IMR-90 (cell line): ENCODE measurements around the gene AFAP1L1. TPM values are rescaled to one million over a fixed set of nuclear protein-coding genes. Genes with fewer than 3 reads are reported as not detected.

Source experiments
- ATAC-seq: fragments of 200-7000 bp; cut with Tn5 transposase; 2 replicates; pipeline ENCODE4 v1.9.1; 2020; ENCODE audit warnings: low read depth, mild to moderate bottlenecking, moderate library complexity
- BruUV-seq: library from RNA; stranded (reverse); fragments of 400-500 nt; replicated peaks from 2 replicates; lab custom pipeline; 2021; lab: Mats Ljungman, UMichigan
- CTCF ChIA-PET: fragments of 300-600 bp; formaldehyde crosslinking; extraction: SDS; loops from one replicate; lab custom pipeline; 2021; ENCODE audit warnings: antibody characterized with exemption; lab: Yijun Ruan, JAX
- POLR2A ChIA-PET: fragments of 300-600 bp; sonication (Branson Sonifier 250); formaldehyde crosslinking; loops from one replicate; lab custom pipeline; 2022; ENCODE audit warnings: antibody characterized with exemption; ENCODE audit not compliant: unreplicated experiment; lab: Charles Lee
- DNase-seq: peaks from one replicate; pipeline ENCODE4 v3.0.0; 2013
- H2AFZ ChIP-seq: replicated peaks from 2 replicates; pipeline ENCODE3; 2013; ENCODE audit warnings: low read length, mild to moderate bottlenecking; ENCODE audit not compliant: poor library complexity
- H2AK5ac ChIP-seq: 2 replicates; pipeline ENCODE4 v1.6.1; 2013; ENCODE audit warnings: low read depth, low read length, inconsistent platforms
- H2AK9ac ChIP-seq: replicated peaks from 2 replicates; pipeline ENCODE3; 2013; ENCODE audit warnings: mild to moderate bottlenecking, low read depth, low read length, moderate library complexity; ENCODE audit not compliant: poor library complexity
- H2BK120ac ChIP-seq: 2 replicates; pipeline ENCODE4 v1.6.1; 2013; ENCODE audit warnings: low read depth, low read length, inconsistent platforms
- H2BK15ac ChIP-seq: 3 replicates; pipeline ENCODE4 v1.6.1; 2013; ENCODE audit warnings: low read depth, low read length, inconsistent platforms
- H2BK20ac ChIP-seq: 2 replicates; pipeline ENCODE4 v1.6.1; 2013; ENCODE audit warnings: low read depth, mild to moderate bottlenecking, inconsistent platforms, low read length, moderate library complexity
- H2BK5ac ChIP-seq: 2 replicates; pipeline ENCODE4 v1.6.1; 2013; ENCODE audit warnings: mild to moderate bottlenecking, low read depth, low read length, inconsistent platforms; ENCODE audit not compliant: poor library complexity, severe bottlenecking
- H3K14ac ChIP-seq: replicated peaks from 2 replicates; pipeline ENCODE4 v1.6.1; 2013; ENCODE audit warnings: low read depth, low read length, inconsistent platforms
- H3K18ac ChIP-seq: 2 replicates; pipeline ENCODE4 v1.6.1; 2013; ENCODE audit warnings: low read depth, low read length, control low read depth
- H3K23ac ChIP-seq: 2 replicates; pipeline ENCODE4 v1.6.1; 2013; ENCODE audit warnings: low read depth, low read length, inconsistent platforms
- H3K27ac ChIP-seq: 2 replicates; pipeline ENCODE4 v1.5.1; 2013; ENCODE audit warnings: mild to moderate bottlenecking, control low read depth, low read length; ENCODE audit not compliant: insufficient read depth
- H3K27me3 ChIP-seq: 2 replicates; pipeline ENCODE4 v1.6.1; 2013; ENCODE audit warnings: low read length; ENCODE audit not compliant: control insufficient read depth, insufficient read depth
- H3K36me3 ChIP-seq: 2 replicates; pipeline ENCODE4 v1.6.1; 2013; ENCODE audit warnings: low read length, mixed read lengths; ENCODE audit not compliant: control insufficient read depth, insufficient read depth
- H3K4ac ChIP-seq: 2 replicates; pipeline ENCODE4 v1.6.1; 2013; ENCODE audit warnings: low read depth, low read length, inconsistent platforms
- H3K4me1 ChIP-seq: 2 replicates; pipeline ENCODE4 v1.6.1; 2013; ENCODE audit warnings: low read length, mixed read lengths; ENCODE audit not compliant: control insufficient read depth, insufficient read depth
- H3K4me2 ChIP-seq: 2 replicates; pipeline ENCODE4 v1.6.1; 2013; ENCODE audit warnings: low read depth, mild to moderate bottlenecking, control low read depth, low read length, moderate library complexity
- H3K4me3 ChIP-seq: 2 replicates; pipeline ENCODE4 v1.5.1; 2013; ENCODE audit warnings: low read depth, mild to moderate bottlenecking, control low read depth, low read length, moderate library complexity; ENCODE audit not compliant: insufficient read depth
- H3K56ac ChIP-seq: 2 replicates; pipeline ENCODE4 v1.6.1; 2013; ENCODE audit warnings: low read length, inconsistent platforms; ENCODE audit not compliant: insufficient read depth; ENCODE audit errors: extremely low read depth
- H3K79me1 ChIP-seq, 2 experiments: 2 replicates each; pipeline ENCODE4 v1.6.1; 2013; ENCODE audit warnings: low read length in 2 of 2, inconsistent platforms in 1 of 2, low read depth in 1 of 2
- H3K9ac ChIP-seq: 2 replicates; pipeline ENCODE4 v1.6.1; 2013; ENCODE audit warnings: low read depth, low read length, control low read depth
- H3K9me1 ChIP-seq: 2 replicates; pipeline ENCODE4 v1.6.1; 2013; ENCODE audit warnings: low read length, inconsistent platforms; ENCODE audit not compliant: insufficient read depth
- H3K9me3 ChIP-seq: 2 replicates; pipeline ENCODE4 v1.6.1; 2013; ENCODE audit warnings: low read length; ENCODE audit not compliant: control insufficient read depth, insufficient read depth
- H4K20me1 ChIP-seq: 2 replicates; pipeline ENCODE4 v1.6.1; 2013; ENCODE audit warnings: low read length, inconsistent platforms; ENCODE audit not compliant: insufficient read depth
- H4K5ac ChIP-seq: 2 replicates; pipeline ENCODE4 v1.6.1; 2013; ENCODE audit warnings: mild to moderate bottlenecking, low read depth, low read length, control low read depth
- H4K8ac ChIP-seq, 2 experiments: 2 replicates each; pipeline ENCODE4 v1.6.1; 2013; ENCODE audit warnings: low read depth in 2 of 2, low read length in 2 of 2, control low read depth in 1 of 2, inconsistent platforms in 1 of 2
- H4K91ac ChIP-seq: 2 replicates; pipeline ENCODE4 v1.6.1; 2013; ENCODE audit warnings: low read depth, low read length, inconsistent platforms; ENCODE audit not compliant: insufficient read depth
- CEBPB ChIP-seq: IDR thresholded peaks from 2 replicates; pipeline ENCODE4 v1.6.1; 2012; ENCODE audit warnings: low read depth, low read length, improper control_type of control experiment
- CHD1 ChIP-seq: IDR thresholded peaks from 2 replicates; pipeline ENCODE4 v1.6.1; 2012; ENCODE audit warnings: low read depth, low read length, improper control_type of control experiment
- ELK1 ChIP-seq: fragments of 150-350 bp; IDR thresholded peaks from 2 replicates; pipeline ENCODE4 v1.6.1; 2016; ENCODE audit warnings: low read depth, mild to moderate bottlenecking, low read length, moderate library complexity, borderline replicate concordance
- FOS ChIP-seq: fragments of 150-350 bp; IDR thresholded peaks from 2 replicates; pipeline ENCODE4 v1.6.1; 2016; ENCODE audit warnings: low read depth, low read length
- MAFK ChIP-seq: IDR thresholded peaks from 2 replicates; pipeline ENCODE4 v1.6.1; 2012; ENCODE audit warnings: low read depth, low read length, improper control_type of control experiment
- MAZ ChIP-seq: IDR thresholded peaks from 2 replicates; pipeline ENCODE4 v1.6.1; 2012; ENCODE audit warnings: low read depth, mild to moderate bottlenecking, low read length, improper control_type of control experiment, moderate library complexity, borderline replicate concordance
- MXI1 ChIP-seq: IDR thresholded peaks from 2 replicates; pipeline ENCODE4 v1.6.1; 2012; ENCODE audit warnings: low read depth, mild to moderate bottlenecking, low read length, moderate library complexity, borderline replicate concordance
- NFE2L2 ChIP-seq: fragments of 150-350 bp; IDR thresholded peaks from 2 replicates; pipeline ENCODE4 v1.6.1; 2016; ENCODE audit warnings: low read depth, mild to moderate bottlenecking, low read length
- POLR2A ChIP-seq: IDR thresholded peaks from 2 replicates; pipeline ENCODE4 v1.6.1; 2012; ENCODE audit warnings: mild to moderate bottlenecking, low read depth, low read length
- RAD21 ChIP-seq: IDR thresholded peaks from 2 replicates; pipeline ENCODE4 v1.6.1; 2012; ENCODE audit warnings: low read length, improper control_type of control experiment
- RCOR1 ChIP-seq: IDR thresholded peaks from 2 replicates; pipeline ENCODE4 v1.6.1; 2012; ENCODE audit warnings: mild to moderate bottlenecking, low read length, improper control_type of control experiment; ENCODE audit not compliant: insufficient replicate concordance
- SMC3 ChIP-seq: fragments of 150-350 bp; IDR thresholded peaks from 2 replicates; pipeline ENCODE4 v1.6.1; 2016; ENCODE audit warnings: low read depth, mild to moderate bottlenecking, antibody characterized with exemption, low read length, moderate library complexity
- WGBS, 2 experiments: methylation state at CpG; one replicate each; pipeline versions ENCODE4 v1.1.5 to v1.1.7; 2013; ENCODE audit warnings: missing lambda C conversion rate in 2 of 2; ENCODE audit not compliant: insufficient read length in 1 of 2; ENCODE audit errors: extremely low coverage in 2 of 2; 5-methylcytosine and 5-hydroxymethylcytosine counted together
- dilution Hi-C: fragments of 300-500 bp; cut with HindIII; formaldehyde crosslinking; loops from one replicate; pipeline ENCODE4 v1.14.3; 2018; ENCODE audit warnings: low sequenced_read_pairs; ENCODE audit not compliant: unreplicated experiment
- in situ Hi-C: fragments of 300-500 bp; cut with MboI; formaldehyde crosslinking; loops from 3 replicates; pipeline ENCODE4 v1.14.3; 2019; ENCODE audit warnings: low sequenced_read_pairs, inconsistent platforms, mixed read lengths
- intact Hi-C: fragments of 100-400 bp; cut with micrococcal nuclease; formaldehyde crosslinking; loops from 2 replicates; pipeline ENCODE4 v1.10.0; 2022
- polyA plus RNA-seq, 3 experiments: library from polyadenylated mRNA; depleted of rRNA; stranded (reverse); fragments of >200 nt; gene quantifications; 2 replicates each; pipeline ENCODE4 v1.2.3, GENCODE V29; 2012; ENCODE audit warnings: low replicate concordance in 1 of 3
- total RNA-seq: library from RNA; depleted of rRNA; stranded (reverse); fragments of >200 nt; gene quantifications from 2 replicates; pipeline ENCODE4 v1.2.3, GENCODE V29; 2012
- TF ChIP-seq, protein P1 (sequence below): conservative IDR thresholded peaks from 2 replicates; pipeline ENCODE4 v1.5.1; 2012; ENCODE audit warnings: mild to moderate bottlenecking, low read depth, low read length, improper control_type of control experiment
- TF ChIP-seq, protein P2 (sequence below): fragments of 150-350 bp; IDR thresholded peaks from 2 replicates; pipeline ENCODE4 v1.6.1; 2017; ENCODE audit warnings: mild to moderate bottlenecking, antibody characterized with exemption, low read length, low read depth

AFAP1L1 gene
- total and polyA plus RNA-seq, 2 of the 4 experiments (the other 2 are of a cell fraction) = 3.3 to 5.7 TPM

- Histone ChIP-seq H3K27ac (no peak overlapping the region), H3K14ac (no peak overlapping the region), H2AFZ (no peak overlapping the region), H3K4me1 (no peaks in the 10 kb centered on the region), H2AK5ac (no peak overlapping the region), H2BK120ac (no peak overlapping the region), H2BK20ac (no peak overlapping the region), H2AK9ac (no peak overlapping the region), H3K18ac (no peak overlapping the region), H3K4ac (no peak overlapping the region), H4K20me1 (no peaks in the 10 kb centered on the region), H2BK5ac (no peak overlapping the region), H4K8ac (no peak overlapping the region), H3K4me3 (no peak overlapping the region), H3K9ac (no peak overlapping the region), H3K79me1 (peaks cover 0 to 14% of the 10 kb centered on the region in 2 experiments; a peak in 1 of 4 replicates), H3K4me2 (no peak overlapping the region), H4K5ac (no peak overlapping the region), H3K23ac (no peak overlapping the region), H3K27me3 (no peaks in the 10 kb centered on the region), H3K9me3 (no peaks in the 10 kb centered on the region), H3K9me1 (peaks cover under 1% of the 10 kb centered on the region), H3K36me3 (no peaks in the 10 kb centered on the region), H3K56ac (no peak overlapping the region), H2BK15ac (no peak overlapping the region), H4K91ac (no peak overlapping the region)
- BruUV-seq = no TSS peak
- in situ Hi-C loops (no loop called here), intact Hi-C loops (no loop called here), dilution Hi-C loops (no loop called here)
- CTCF ChIA-PET = no interaction called here
- WGBS, 2 experiments = 83% methylated on average over 4 of the region's 12 CpGs; no CpG with 5 or more reads in 1 of the 2 experiments
- ATAC-seq = no peak
- TF ChIP-seq MAFK (no peak), CHD1 (no peak), RAD21 (no peak), MAZ (no peak), MXI1 (no peak), POLR2A (no peak), RCOR1 (no peak), NFE2L2 (no peak), SMC3 (no peak), CEBPB (no peak), ELK1 (no peak), FOS (no peak)
- TF ChIP-seq, protein P1, sequence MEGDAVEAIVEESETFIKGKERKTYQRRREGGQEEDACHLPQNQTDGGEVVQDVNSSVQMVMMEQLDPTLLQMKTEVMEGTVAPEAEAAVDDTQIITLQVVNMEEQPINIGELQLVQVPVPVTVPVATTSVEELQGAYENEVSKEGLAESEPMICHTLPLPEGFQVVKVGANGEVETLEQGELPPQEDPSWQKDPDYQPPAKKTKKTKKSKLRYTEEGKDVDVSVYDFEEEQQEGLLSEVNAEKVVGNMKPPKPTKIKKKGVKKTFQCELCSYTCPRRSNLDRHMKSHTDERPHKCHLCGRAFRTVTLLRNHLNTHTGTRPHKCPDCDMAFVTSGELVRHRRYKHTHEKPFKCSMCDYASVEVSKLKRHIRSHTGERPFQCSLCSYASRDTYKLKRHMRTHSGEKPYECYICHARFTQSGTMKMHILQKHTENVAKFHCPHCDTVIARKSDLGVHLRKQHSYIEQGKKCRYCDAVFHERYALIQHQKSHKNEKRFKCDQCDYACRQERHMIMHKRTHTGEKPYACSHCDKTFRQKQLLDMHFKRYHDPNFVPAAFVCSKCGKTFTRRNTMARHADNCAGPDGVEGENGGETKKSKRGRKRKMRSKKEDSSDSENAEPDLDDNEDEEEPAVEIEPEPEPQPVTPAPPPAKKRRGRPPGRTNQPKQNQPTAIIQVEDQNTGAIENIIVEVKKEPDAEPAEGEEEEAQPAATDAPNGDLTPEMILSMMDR = no peak
- TF ChIP-seq, protein P2, sequence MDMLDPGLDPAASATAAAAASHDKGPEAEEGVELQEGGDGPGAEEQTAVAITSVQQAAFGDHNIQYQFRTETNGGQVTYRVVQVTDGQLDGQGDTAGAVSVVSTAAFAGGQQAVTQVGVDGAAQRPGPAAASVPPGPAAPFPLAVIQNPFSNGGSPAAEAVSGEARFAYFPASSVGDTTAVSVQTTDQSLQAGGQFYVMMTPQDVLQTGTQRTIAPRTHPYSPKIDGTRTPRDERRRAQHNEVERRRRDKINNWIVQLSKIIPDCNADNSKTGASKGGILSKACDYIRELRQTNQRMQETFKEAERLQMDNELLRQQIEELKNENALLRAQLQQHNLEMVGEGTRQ = no peak
- DNase-seq = no peak
- POLR2A ChIA-PET = no interaction called here
Observed at GRCh38 chr5:149362541-149362940, 90.9 kb downstream of the AFAP1L1 start.
